ENCODE measurements around the gene CLSTN2. TPM values are rescaled to one million over a fixed set of nuclear protein-coding genes. Genes with fewer than 3 reads are reported as not detected.
A peak's percentile ranks its signal among the peaks of the same experiment; 100 is the strongest.

Gene CLSTN2
- total RNA-seq, result 12.0 TPM
- 2.0 TPM for polyA plus RNA-seq (ENCODE audit: insufficient read depth, low read depth, low replicate concordance)
- long read RNA-seq, donor 1, result 0 reads
- long read RNA-seq, donor 2, result 0 reads
- long read RNA-seq, donor 3, result 0 reads
- long read RNA-seq, donor 4, result 0 reads
- long read RNA-seq, donor 5, result 0 reads
- long read RNA-seq, donor 6, result 0 reads
- long read RNA-seq, donor 7, partial matches to known transcripts, result 3 of 12 reads
- long read RNA-seq, donor 7, other reads (novel, unspliced or antisense), result 9 of 12 reads
- long read RNA-seq, donor 8, result 0 reads
- long read RNA-seq, donor 9, result 0 reads
- long read RNA-seq, donor 10, result 0 reads

- H3K27me3 ChIP-seq (ENCODE audit: control insufficient read depth, insufficient read depth, low read length), result no peaks in the 10 kb centered on the region
- H3K4me1 ChIP-seq (ENCODE audit: control insufficient read depth in 2 of 3, insufficient read depth in 2 of 3, low read depth in 1 of 3, low read length in 3 of 3), result peaks cover 0 to 13% (median 0%) of the 10 kb centered on the region in 3 donors
- no peak for TF ChIP-seq CTCF (IDR thresholded peaks at IDR 0.05; ENCODE audit: borderline replicate concordance, extremely low read depth, insufficient read depth)
- FAIRE-seq (no peak), DNase-seq (peak; percentile 82 to 92 (median 87))
- no peak within 1 kb of the TSS for H3K27ac ChIP-seq (ENCODE audit: low read depth in 2 of 2, low read length in 2 of 2)
- no peak within 1 kb of the TSS for H3K9ac ChIP-seq (ENCODE audit: low read length in 3 of 3)
- H3K4me3 ChIP-seq (ENCODE audit: low read length in 3 of 3), result peak within 1 kb of the TSS; percentile 28 to 63 (median 32)
- intact Hi-C loops (cut with DNase I), result no loop called here
- H3K36me3 ChIP-seq (ENCODE audit: control insufficient read depth in 2 of 3, insufficient read depth in 3 of 3, low read length in 3 of 3), result no peaks in the 10 kb centered on the region
- no peaks in the 10 kb centered on the region for H3K9me3 ChIP-seq (ENCODE audit: control insufficient read depth in 2 of 3, insufficient read depth in 1 of 3, low read length in 3 of 3)
These were observed at the start of gene CLSTN2 for GRCh38 chr3:139935016-139935865. Gene CLSTN2, plus strand, starts transcription at chr3:139935185.

- no peak for TF ChIP-seq CTCF (IDR thresholded peaks at IDR 0.05; ENCODE audit: borderline replicate concordance, extremely low read depth, insufficient read depth)
- FAIRE-seq, result no peak
These were observed 47.6 kb upstream of the CLSTN2 start for GRCh38 chr3:139887431-139887830.

GRCh38 chr3:139888561-139889140, 46.3 kb upstream of the CLSTN2 start:
- FAIRE-seq (no peak), DNase-seq (no peak)
- no peaks in the 10 kb centered on the region for H3K4me1 ChIP-seq (ENCODE audit: control insufficient read depth in 2 of 3, insufficient read depth in 2 of 3, low read depth in 1 of 3, low read length in 3 of 3)
- no peak overlapping the region for H3K27ac ChIP-seq (ENCODE audit: low read depth in 2 of 2, low read length in 2 of 2)
- no peaks in the 10 kb centered on the region for H3K36me3 ChIP-seq (ENCODE audit: control insufficient read depth in 2 of 3, insufficient read depth in 3 of 3, low read length in 3 of 3)
- no peak overlapping the region for H3K4me3 ChIP-seq (ENCODE audit: low read length in 3 of 3)
- intact Hi-C loops (cut with DNase I), result no loop called here
- no peak for TF ChIP-seq CTCF (IDR thresholded peaks at IDR 0.05; ENCODE audit: borderline replicate concordance, extremely low read depth, insufficient read depth)
- no peak overlapping the region for H3K9ac ChIP-seq (ENCODE audit: low read length in 3 of 3)
- no peaks in the 10 kb centered on the region for H3K27me3 ChIP-seq (ENCODE audit: control insufficient read depth, insufficient read depth, low read length)
- H3K9me3 ChIP-seq (ENCODE audit: control insufficient read depth in 2 of 3, insufficient read depth in 1 of 3, low read length in 3 of 3), result no peaks in the 10 kb centered on the region

More at GRCh38 chr3:139887431-139887830, 47.6 kb upstream of the CLSTN2 start:
- Histone ChIP-seq H3K9ac (ENCODE audit: low read length in 3 of 3) (no peak overlapping the region), H3K27me3 (ENCODE audit: control insufficient read depth, insufficient read depth, low read length) (no peaks in the 10 kb centered on the region), H3K27ac (ENCODE audit: low read depth in 2 of 2, low read length in 2 of 2) (no peak overlapping the region), H3K36me3 (ENCODE audit: control insufficient read depth in 2 of 3, insufficient read depth in 3 of 3, low read length in 3 of 3) (no peaks in the 10 kb centered on the region), H3K9me3 (ENCODE audit: control insufficient read depth in 2 of 3, insufficient read depth in 1 of 3, low read length in 3 of 3) (no peaks in the 10 kb centered on the region), H3K4me3 (ENCODE audit: low read length in 3 of 3) (no peak overlapping the region), H3K4me1 (ENCODE audit: control insufficient read depth in 2 of 3, insufficient read depth in 2 of 3, low read depth in 1 of 3, low read length in 3 of 3) (no peaks in the 10 kb centered on the region)
- intact Hi-C loops (cut with DNase I), result no loop called here
- DNase-seq, result no peak

All from kidney (tissue), 22 donors.